AG04449 (cell line): ENCODE measurements around the gene ATRAID.
"Not testable (repeated sequence)": the region's sequence is repeated elsewhere in the genome, so short reads cannot be mapped to it uniquely, and the experiment has no call there.

Experiments used
- CTCF ChIA-PET: fragments of 350-600 bp; formaldehyde crosslinking; extraction: SDS; loops from one replicate; lab custom pipeline; 2021; ENCODE audit warnings: antibody characterized with exemption; lab: Yijun Ruan, JAX
- POLR2A ChIA-PET: fragments of 400-600, 350-600 bp; formaldehyde crosslinking; extraction: SDS; loops from one replicate; lab custom pipeline; 2020; ENCODE audit warnings: antibody characterized with exemption, inconsistent platforms; lab: Yijun Ruan, JAX
- DNase-seq: peaks from one replicate; pipeline ENCODE4 v3.0.0-alpha.2; 2010; ENCODE audit warnings: low read depth, low spot score
- H3K4me3 ChIP-seq: 2 replicates; pipeline ENCODE4 v1.5.1; 2011; ENCODE audit warnings: low read depth, mild to moderate bottlenecking, control low read depth, low read length
- TF ChIP-seq, protein P1 (sequence below): IDR thresholded peaks from one replicate; pipeline ENCODE4 v1.5.1; 2011; ENCODE audit warnings: mild to moderate bottlenecking, moderate library complexity, low read length, control low read depth, inconsistent platforms; ENCODE audit not compliant: insufficient read depth; ENCODE audit errors: missing control alignments

Gene ATRAID

GRCh38 chr2:27171351-27171848 is 40.4 kb upstream of the ATRAID start:
- ChIA-PET CTCF (interaction anchor here (0.8 to 4.0 kb wide), 11 partner anchors 8 to 109 kb away, joined by 3 to 56 read pairs (median 26); partner anchors contain the start of genes PREB and TCF23), POLR2A (no interaction called here)

DNA sequence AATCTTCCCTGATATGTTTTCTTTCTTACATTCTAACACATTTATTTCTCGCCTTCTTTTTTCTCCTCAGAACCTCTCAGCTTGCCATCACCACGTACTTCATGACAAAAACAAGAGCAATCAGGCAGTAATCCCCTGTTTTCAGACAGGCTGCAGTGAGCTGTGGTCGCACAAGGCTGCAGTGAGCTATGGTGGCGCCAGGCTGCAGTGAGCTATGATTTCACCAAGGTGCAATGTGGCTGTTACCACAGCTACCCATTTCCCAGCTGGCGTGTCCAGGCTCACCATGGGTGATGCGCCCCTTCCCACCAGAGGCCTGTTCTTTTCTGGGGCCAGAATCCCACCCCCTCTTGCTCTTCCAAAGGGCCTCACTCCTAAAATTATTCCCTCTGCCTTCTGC is 37.2 kb upstream of the ATRAID start:
- TF ChIP-seq, protein P1, sequence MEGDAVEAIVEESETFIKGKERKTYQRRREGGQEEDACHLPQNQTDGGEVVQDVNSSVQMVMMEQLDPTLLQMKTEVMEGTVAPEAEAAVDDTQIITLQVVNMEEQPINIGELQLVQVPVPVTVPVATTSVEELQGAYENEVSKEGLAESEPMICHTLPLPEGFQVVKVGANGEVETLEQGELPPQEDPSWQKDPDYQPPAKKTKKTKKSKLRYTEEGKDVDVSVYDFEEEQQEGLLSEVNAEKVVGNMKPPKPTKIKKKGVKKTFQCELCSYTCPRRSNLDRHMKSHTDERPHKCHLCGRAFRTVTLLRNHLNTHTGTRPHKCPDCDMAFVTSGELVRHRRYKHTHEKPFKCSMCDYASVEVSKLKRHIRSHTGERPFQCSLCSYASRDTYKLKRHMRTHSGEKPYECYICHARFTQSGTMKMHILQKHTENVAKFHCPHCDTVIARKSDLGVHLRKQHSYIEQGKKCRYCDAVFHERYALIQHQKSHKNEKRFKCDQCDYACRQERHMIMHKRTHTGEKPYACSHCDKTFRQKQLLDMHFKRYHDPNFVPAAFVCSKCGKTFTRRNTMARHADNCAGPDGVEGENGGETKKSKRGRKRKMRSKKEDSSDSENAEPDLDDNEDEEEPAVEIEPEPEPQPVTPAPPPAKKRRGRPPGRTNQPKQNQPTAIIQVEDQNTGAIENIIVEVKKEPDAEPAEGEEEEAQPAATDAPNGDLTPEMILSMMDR: no peak
- POLR2A ChIA-PET: no interaction called here
- CTCF ChIA-PET: interaction anchor here (1.1 to 1.3 kb wide), 5 partner anchors 10 to 77 kb away, joined by 3 to 7 read pairs (median 3); no protein-coding TSS in a partner anchor
- no peak for DNase-seq
- no peak overlapping the region for H3K4me3 ChIP-seq

More at GRCh38 chr2:27171351-27171848, 40.4 kb upstream of the ATRAID start:
- H3K4me3 ChIP-seq: no peak overlapping the region
- TF ChIP-seq, protein P1: no peak
- no peak for DNase-seq

DNA sequence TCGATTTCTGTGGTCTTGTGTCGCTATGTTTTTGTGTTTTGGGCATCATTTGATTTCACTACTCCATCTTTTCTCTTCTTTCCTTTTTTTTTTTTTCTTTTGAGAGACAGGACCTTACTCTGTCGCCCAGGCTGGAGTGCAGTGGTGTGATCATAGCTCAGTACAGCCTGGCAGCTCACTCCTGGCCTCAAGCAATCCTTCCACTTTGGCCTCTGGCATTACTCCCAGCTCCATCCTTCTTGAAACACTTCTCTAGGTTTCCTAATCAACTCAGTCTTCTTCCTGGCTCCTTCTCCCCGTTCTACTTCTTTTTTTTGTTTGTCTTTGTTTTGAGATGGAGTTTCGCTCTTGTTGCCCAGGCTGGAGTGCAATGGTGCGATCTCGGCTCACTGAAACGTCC is 36.5 kb upstream of the ATRAID start:
- no peak overlapping the region for H3K4me3 ChIP-seq
- TF ChIP-seq, protein P1: no peak
- DNase-seq: no peak
- ChIA-PET POLR2A (no interaction called here), CTCF (interaction anchor here (0.8 to 1.3 kb wide), 8 partner anchors 9 to 78 kb away, joined by 3 to 7 read pairs (median 4); no protein-coding TSS in a partner anchor)

GRCh38 chr2:27175781-27176180 is 36.1 kb upstream of the ATRAID start:
- DNase-seq, H3K4me3 ChIP-seq, POLR2A ChIA-PET: not testable (repeated sequence)
- CTCF ChIA-PET: interaction anchor here (0.8 to 1.3 kb wide), 6 partner anchors 9 to 89 kb away, joined by 3 to 7 read pairs (median 4); no protein-coding TSS in a partner anchor

DNA sequence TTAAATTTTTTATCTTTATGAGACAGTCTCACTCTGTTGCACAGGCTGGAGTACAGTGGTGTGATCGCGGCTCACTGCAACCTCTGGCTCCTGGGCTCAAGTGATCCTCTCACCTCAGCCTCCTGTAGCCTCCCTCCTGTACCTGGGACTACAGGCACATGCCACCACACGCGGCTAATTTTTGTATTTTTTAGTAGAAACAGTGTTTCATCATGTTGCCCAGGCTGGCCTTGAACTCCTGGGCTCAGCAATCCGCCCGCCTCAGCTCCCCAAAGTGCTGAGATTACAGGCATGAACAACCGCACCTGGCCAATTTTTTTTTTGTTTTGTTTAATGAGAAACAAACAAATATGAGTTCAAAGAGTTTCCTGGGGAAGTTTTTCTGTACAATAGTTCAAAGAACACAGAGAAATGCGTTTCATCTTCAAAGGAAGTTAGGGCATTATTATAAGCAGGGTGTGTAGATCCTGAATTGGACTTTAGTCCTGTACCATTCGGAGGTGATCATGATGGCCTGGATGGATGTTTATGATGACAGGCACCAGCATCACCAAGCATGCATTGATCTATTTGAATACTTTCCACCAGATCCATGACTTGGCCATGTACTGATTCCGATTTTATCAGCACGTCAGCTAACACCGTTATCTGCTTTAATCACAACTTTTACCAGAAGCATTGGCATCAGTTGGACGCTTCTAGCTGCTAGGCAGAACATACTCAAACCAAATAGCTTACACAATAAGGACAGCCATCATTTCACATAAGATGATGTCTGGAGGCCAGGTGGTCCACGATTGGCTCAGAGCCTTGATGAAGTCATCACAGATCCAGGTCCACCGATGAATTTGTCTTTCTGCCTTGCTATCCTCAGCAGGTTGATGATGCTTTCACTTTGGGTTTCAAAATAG is 34.1 kb upstream of the ATRAID start:
- POLR2A ChIA-PET: no interaction called here
- DNase-seq: no peak
- CTCF ChIA-PET: interaction anchor here (3.1 kb wide), 1 partner anchor 7 kb away, joined by 31 read pairs; no protein-coding TSS in a partner anchor
- H3K4me3 ChIP-seq: no peak overlapping the region
- TF ChIP-seq, protein P1: no peak

DNA sequence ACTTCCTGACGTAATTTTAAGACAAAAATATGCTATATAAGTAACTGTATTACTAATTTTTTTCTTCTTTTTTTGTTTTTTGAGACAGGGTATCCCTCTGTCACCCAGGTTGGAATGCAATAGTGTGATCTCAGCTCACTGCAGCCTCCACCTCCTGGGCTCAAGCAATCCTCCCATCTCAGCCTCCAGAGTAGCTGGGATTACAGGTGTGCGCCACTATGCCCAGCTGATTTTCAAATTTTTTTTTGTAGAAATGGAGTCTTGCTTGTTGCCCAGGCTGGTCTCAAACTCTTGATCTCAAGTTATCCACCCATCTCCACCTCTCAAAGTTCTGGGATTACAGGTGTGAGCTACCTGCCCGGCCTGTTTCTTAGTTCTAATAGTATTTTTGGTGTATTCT is 33.4 kb upstream of the ATRAID start:
- TF ChIP-seq, protein P1: no peak
- DNase-seq: no peak
- ChIA-PET POLR2A (no interaction called here), CTCF (interaction anchor here (3.1 kb wide), 1 partner anchor 8 kb away, joined by 31 read pairs; no protein-coding TSS in a partner anchor)
- H3K4me3 ChIP-seq: no peak overlapping the region
